Effector memory CD8-positive, alpha-beta T cell (primary cell): Measurements from ENCODE around the gene FCRL1.

Experiments
- ATAC-seq: fragments of 150-1000 bp; cut with Tn5 transposase; replicated peaks from 2 replicates; pipeline ENCODE4 v1.10.0; 2021; ENCODE audit warnings: mild to moderate bottlenecking, moderate library complexity
- DNase-seq, 3 experiments: peaks; one replicate each; pipeline ENCODE4 v3.0.0; 2021
- H3K27ac Mint-ChIP-seq, 2 donors: one replicate each; pipeline ENCODE4 v1.8.0; 2022; ENCODE audit warnings: mild to moderate bottlenecking in 2 of 2, mixed read lengths in 2 of 2, moderate library complexity in 2 of 2
- H3K27me3 Mint-ChIP-seq, 2 donors: one replicate each; pipeline ENCODE4 v1.8.0; 2022; ENCODE audit warnings: mixed read lengths in 2 of 2
- H3K36me3 Mint-ChIP-seq: one replicate; pipeline ENCODE4 v1.8.0; 2022; ENCODE audit warnings: mild to moderate bottlenecking, moderate library complexity, mixed read lengths; ENCODE audit not compliant: insufficient read depth
- H3K4me1 Mint-ChIP-seq, 2 donors: one replicate each; pipeline ENCODE4 v1.8.0; 2022; ENCODE audit warnings: low read depth in 2 of 2, mixed read lengths in 2 of 2
- H3K4me3 Mint-ChIP-seq, 2 donors: one replicate each; pipeline ENCODE4 v1.8.0; 2022; ENCODE audit warnings: mild to moderate bottlenecking in 2 of 2, mixed read lengths in 2 of 2, moderate library complexity in 2 of 2
- H3K9me3 Mint-ChIP-seq, 2 donors: one replicate each; pipeline ENCODE4 v1.8.0; 2022; ENCODE audit warnings: mixed read lengths in 2 of 2

FCRL1 gene

GRCh38 chr1:157776971-157777391, 42.9 kb downstream of the FCRL1 start, which contains the start of gene FCRL2:
TSS of gene FCRL2 (minus strand) at chr1:157777132. CDS start at chr1:157777073, 59 bp downstream.
- H3K27ac Mint-ChIP-seq = no peak within 1 kb of the TSS
- no peak for DNase-seq
- H3K4me1 Mint-ChIP-seq = peaks cover 13 to 15% of the 10 kb centered on the region in 2 donors
- peaks cover 0 to 10% of the 10 kb centered on the region in 2 donors for H3K27me3 Mint-ChIP-seq
- H3K4me3 Mint-ChIP-seq = no peak within 1 kb of the TSS
- ATAC-seq = no peak
- H3K36me3 Mint-ChIP-seq = no peaks in the 10 kb centered on the region
- H3K9me3 Mint-ChIP-seq = no peaks in the 10 kb centered on the region

GRCh38 chr1:157775101-157775870, 44.6 kb downstream of the FCRL1 start:
- Mint-ChIP-seq H3K9me3 (no peaks in the 10 kb centered on the region), H3K4me3 (no peak overlapping the region), H3K27ac (no peak overlapping the region), H3K27me3 (no peaks in the 10 kb centered on the region), H3K36me3 (no peaks in the 10 kb centered on the region), H3K4me1 (peaks cover 11 to 12% of the 10 kb centered on the region in 2 donors)
- DNase-seq (no peak), ATAC-seq (no peak)

- DNase-seq (no peak), ATAC-seq (no peak)
- Mint-ChIP-seq H3K4me3 (peak overlapping the region in 1 of 2 donors; percentile 2), H3K27ac (peak overlapping the region in 1 of 2 donors; percentile 4), H3K36me3 (no peaks in the 10 kb centered on the region), H3K27me3 (no peaks in the 10 kb centered on the region), H3K4me1 (peaks cover 11 to 16% of the 10 kb centered on the region in 2 donors), H3K9me3 (no peaks in the 10 kb centered on the region)
Measured at GRCh38 chr1:157774412-157774811, 45.5 kb downstream of the FCRL1 start.

- Mint-ChIP-seq H3K4me3 (peak overlapping the region in 1 of 2 donors; percentile 2), H3K27ac (peak overlapping the region in 1 of 2 donors; percentile 4), H3K36me3 (no peaks in the 10 kb centered on the region), H3K9me3 (no peaks in the 10 kb centered on the region), H3K4me1 (peaks cover 11 to 16% of the 10 kb centered on the region in 2 donors), H3K27me3 (no peaks in the 10 kb centered on the region)
- DNase-seq = peak in 2 of 3 experiments; percentile 11 to 27
- ATAC-seq = peak; percentile 68
Measured at GRCh38 chr1:157773493-157774350, 46.2 kb downstream of the FCRL1 start.

GRCh38 chr1:157771661-157772425, 48.1 kb downstream of the FCRL1 start:
- no peaks in the 10 kb centered on the region for H3K36me3 Mint-ChIP-seq
- H3K9me3 Mint-ChIP-seq = no peaks in the 10 kb centered on the region
- DNase-seq (no peak), ATAC-seq (no peak)
- H3K4me1 Mint-ChIP-seq = peaks cover 11 to 16% of the 10 kb centered on the region in 2 donors
- H3K27ac Mint-ChIP-seq = peak overlapping the region in 1 of 2 donors; percentile 46
- no peak overlapping the region for H3K4me3 Mint-ChIP-seq
- no peaks in the 10 kb centered on the region for H3K27me3 Mint-ChIP-seq

GRCh38 chr1:157770442-157771043, 49.4 kb downstream of the FCRL1 start:
- no peak overlapping the region for H3K4me3 Mint-ChIP-seq
- no peaks in the 10 kb centered on the region for H3K9me3 Mint-ChIP-seq
- peaks cover 11 to 16% of the 10 kb centered on the region in 2 donors for H3K4me1 Mint-ChIP-seq
- H3K27ac Mint-ChIP-seq = peak overlapping the region in 1 of 2 donors; percentile 46
- H3K36me3 Mint-ChIP-seq = no peaks in the 10 kb centered on the region
- H3K27me3 Mint-ChIP-seq = no peaks in the 10 kb centered on the region
- ATAC-seq = no peak
- no peak for DNase-seq

- Mint-ChIP-seq H3K4me3 (no peak overlapping the region), H3K9me3 (no peaks in the 10 kb centered on the region), H3K27ac (no peak overlapping the region), H3K4me1 (peaks cover 6 to 7% of the 10 kb centered on the region in 2 donors), H3K36me3 (no peaks in the 10 kb centered on the region), H3K27me3 (no peaks in the 10 kb centered on the region)
- no peak for ATAC-seq
- no peak for DNase-seq
Measured at GRCh38 chr1:157766792-157767191, 53.1 kb downstream of the FCRL1 start.

GRCh38 chr1:157758018-157758417, 61.9 kb downstream of the FCRL1 start:
- H3K36me3 Mint-ChIP-seq = no peaks in the 10 kb centered on the region
- H3K9me3 Mint-ChIP-seq = no peaks in the 10 kb centered on the region
- ATAC-seq (no peak), DNase-seq (no peak)
- peaks cover 0 to 3% of the 10 kb centered on the region in 2 donors for H3K4me1 Mint-ChIP-seq
- no peak overlapping the region for H3K27ac Mint-ChIP-seq
- H3K4me3 Mint-ChIP-seq = no peak overlapping the region
- no peaks in the 10 kb centered on the region for H3K27me3 Mint-ChIP-seq

- Mint-ChIP-seq H3K36me3 (no peaks in the 10 kb centered on the region), H3K4me1 (peaks cover 5 to 7% of the 10 kb centered on the region in 2 donors), H3K27me3 (peaks cover 0 to 11% of the 10 kb centered on the region in 2 donors), H3K4me3 (no peak overlapping the region), H3K9me3 (no peaks in the 10 kb centered on the region), H3K27ac (no peak overlapping the region)
- DNase-seq = no peak
- ATAC-seq = no peak
Measured at GRCh38 chr1:157753611-157754010, 66.3 kb downstream of the FCRL1 start.

- no peak for DNase-seq
- peaks cover 9 to 28% of the 10 kb centered on the region in 2 donors for H3K4me1 Mint-ChIP-seq
- H3K4me3 Mint-ChIP-seq = no peak overlapping the region
- H3K36me3 Mint-ChIP-seq = no peaks in the 10 kb centered on the region
- no peak for ATAC-seq
- H3K27ac Mint-ChIP-seq = no peak overlapping the region
- H3K27me3 Mint-ChIP-seq = peaks cover 0 to 11% of the 10 kb centered on the region in 2 donors
- H3K9me3 Mint-ChIP-seq = no peaks in the 10 kb centered on the region
Measured at GRCh38 chr1:157751283-157751682, 68.6 kb downstream of the FCRL1 start.

- H3K27me3 Mint-ChIP-seq = peaks cover 0 to 11% of the 10 kb centered on the region in 2 donors
- H3K27ac Mint-ChIP-seq = peak overlapping the region; percentile 11 to 85
- DNase-seq (no peak), ATAC-seq (peak; percentile 54)
- H3K9me3 Mint-ChIP-seq = no peaks in the 10 kb centered on the region
- no peak overlapping the region for H3K4me3 Mint-ChIP-seq
- H3K36me3 Mint-ChIP-seq = no peaks in the 10 kb centered on the region
- H3K4me1 Mint-ChIP-seq = peaks cover 9 to 29% of the 10 kb centered on the region in 2 donors
Measured at GRCh38 chr1:157748262-157748817, 71.6 kb downstream of the FCRL1 start.
